Skeletal muscle cell (primary cell): ENCODE results near the gene TOM1L2.
A peak's percentile ranks its signal among the peaks of the same experiment; 100 is the strongest.
"Not testable (repeated sequence)": the region's sequence is repeated elsewhere in the genome, so short reads cannot be mapped to it uniquely, and the experiment has no call there.

Experiments
- DNase-seq: peaks from one replicate; pipeline ENCODE4 v3.0.0-alpha.2; 2010; ENCODE audit warnings: low read depth
- H3K4me3 ChIP-seq: 2 replicates; pipeline ENCODE4 v1.5.1; 2011; ENCODE audit warnings: low read depth, mild to moderate bottlenecking, control low read depth, low read length, moderate library complexity

Gene TOM1L2

DNA sequence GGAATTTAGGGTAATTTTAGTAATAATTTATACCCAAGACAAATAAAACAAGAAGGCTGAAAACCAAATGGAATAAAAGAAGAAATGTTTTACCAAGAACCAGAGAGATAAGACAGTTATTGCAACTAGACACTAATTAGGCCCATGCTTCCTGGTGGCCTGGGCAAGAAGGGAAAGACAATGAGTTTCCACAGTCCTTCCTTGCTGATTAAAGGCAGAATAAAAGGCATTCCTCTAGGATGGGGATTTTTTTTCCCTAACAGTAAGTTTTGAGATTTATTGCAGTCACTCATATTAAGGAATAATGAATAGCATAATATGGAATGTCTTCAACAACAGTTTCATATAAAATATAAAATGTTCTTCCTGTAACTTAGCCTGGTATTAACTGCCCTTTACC is 41.5 kb downstream of the TOM1L2 start:
- DNase-seq, result no peak
- H3K4me3 ChIP-seq, result no peak overlapping the region

DNA sequence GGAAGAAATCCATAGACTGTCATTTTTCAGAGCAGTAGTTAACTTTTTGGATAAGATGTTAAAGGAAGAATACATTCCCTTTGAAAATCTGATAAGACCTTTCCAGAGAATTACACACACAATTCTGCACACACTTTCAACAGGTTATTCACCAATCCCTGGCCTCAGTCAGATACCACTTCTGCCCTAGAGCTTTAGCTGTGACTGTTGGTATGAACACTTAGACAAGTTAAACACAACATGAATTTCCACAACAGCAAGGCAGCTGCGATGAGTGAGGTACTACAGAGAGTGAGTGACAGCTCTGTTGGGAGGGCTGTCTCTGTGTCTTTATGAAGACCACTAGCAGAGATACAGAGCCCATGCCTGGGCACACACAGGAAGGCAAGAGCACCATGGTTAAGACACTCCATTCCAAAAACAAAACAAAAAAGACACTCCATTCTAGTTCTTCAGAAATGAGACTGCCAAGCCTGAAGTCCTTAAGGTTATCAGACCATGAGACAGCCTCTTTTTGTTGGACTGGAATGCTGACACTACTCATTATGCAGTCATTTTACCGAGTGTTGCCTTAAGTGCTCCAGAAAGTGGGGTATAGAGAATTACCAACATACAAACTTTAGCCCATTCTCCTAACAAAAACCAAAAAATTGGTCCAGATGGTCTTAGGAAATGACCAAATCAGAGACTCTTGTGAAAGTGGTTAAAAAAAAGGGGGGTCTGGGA is 42.4 kb downstream of the TOM1L2 start:
- no peak overlapping the region for H3K4me3 ChIP-seq
- no peak for DNase-seq

DNA sequence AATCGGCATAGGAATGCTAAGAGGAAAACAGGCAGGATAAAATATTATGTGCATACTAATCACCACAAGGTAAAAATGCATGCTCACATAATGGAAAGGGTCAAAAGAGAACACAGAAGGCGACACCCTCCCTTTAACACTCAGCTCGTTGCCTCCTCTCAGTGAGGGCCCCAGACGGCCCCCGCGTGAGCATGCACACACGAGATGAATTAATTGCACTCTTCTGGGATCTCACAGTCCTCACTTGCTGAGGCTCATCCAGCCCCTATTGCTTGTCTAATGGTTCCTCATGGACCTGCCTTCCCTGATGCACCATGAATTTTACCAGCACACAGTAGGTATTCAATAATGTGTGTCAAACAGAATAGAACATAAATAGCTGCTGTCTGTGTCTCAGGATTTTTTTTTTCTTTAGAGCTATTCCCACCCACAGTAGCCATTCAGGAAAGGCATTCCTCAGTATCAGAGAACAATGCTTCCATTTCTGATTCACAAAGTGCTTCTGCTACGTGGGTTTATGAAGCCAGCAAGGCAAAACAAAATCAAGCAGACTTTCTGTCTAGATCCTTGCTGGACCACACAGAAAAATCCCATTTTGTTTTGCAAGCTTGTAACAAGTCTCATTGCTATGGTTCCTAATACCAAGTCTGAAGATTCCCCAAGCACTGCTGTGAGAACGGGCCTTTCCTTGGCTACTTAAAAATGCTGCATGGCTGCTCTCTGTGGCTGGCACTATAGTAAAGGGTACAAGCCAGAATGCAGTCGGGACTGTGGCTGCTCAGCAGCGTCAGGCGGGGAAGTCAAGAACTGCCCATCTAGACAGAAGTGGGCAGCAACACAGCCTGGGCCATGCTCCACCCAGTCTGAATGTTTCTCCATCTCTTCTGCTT is 43.6 kb downstream of the TOM1L2 start:
- no peak for DNase-seq
- no peak overlapping the region for H3K4me3 ChIP-seq

DNA sequence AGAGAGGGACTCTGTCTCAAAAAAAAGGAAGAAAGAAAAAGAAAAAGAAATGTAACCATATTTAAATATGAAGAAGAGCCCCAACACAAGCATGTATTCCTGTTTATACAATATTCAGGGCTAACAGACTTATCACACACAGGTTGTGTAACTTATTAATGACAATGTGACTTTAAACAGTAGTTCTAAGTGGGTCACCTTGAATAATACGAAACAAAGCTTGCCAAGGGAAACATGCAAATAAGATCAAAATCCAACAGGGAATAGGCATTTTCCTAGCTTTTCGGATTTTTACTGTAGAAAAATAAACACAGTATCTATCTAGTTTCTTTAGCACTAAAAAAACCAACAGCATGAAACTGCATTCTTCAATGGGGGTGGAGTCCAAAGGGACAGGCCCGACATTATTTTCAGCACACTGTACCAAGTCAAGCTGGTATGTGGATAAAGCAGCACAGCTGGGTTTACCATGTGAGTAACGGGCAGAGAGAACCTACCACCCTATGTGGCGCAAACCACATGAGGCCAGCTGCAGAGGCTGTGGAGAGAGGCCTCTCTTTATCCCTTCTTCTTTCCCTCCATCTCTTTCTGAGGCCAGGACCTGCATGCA is 45.3 kb downstream of the TOM1L2 start:
- DNase-seq, result no peak
- no peak overlapping the region for H3K4me3 ChIP-seq

- no peak overlapping the region for H3K4me3 ChIP-seq
- DNase-seq, result no peak
Observed at GRCh38 chr17:17926036-17926435, 46.2 kb downstream of the TOM1L2 start.

DNA sequence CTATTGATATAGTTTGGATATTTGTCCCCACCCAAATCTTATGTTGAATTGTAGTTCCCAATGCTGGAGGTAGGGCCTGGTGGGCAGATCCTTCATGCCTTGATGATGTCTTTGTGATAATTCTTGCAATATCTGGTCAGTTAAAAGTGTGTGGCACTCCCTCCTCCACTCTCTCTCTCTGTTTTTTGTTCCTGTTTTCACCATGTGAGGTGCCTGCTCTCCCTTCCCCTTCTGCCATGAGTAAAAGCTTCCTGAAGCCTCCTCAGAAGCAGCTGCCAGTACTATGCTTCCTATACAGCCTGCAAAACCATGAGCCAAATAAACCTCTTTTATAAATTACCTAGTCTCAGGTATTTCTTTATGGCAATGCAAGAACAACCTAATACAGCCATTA is 47.3 kb downstream of the TOM1L2 start:
- H3K4me3 ChIP-seq, result no peak overlapping the region
- no peak for DNase-seq

GRCh38 chr17:17924131-17924856 is 47.9 kb downstream of the TOM1L2 start:
- DNase-seq, result no peak

DNA sequence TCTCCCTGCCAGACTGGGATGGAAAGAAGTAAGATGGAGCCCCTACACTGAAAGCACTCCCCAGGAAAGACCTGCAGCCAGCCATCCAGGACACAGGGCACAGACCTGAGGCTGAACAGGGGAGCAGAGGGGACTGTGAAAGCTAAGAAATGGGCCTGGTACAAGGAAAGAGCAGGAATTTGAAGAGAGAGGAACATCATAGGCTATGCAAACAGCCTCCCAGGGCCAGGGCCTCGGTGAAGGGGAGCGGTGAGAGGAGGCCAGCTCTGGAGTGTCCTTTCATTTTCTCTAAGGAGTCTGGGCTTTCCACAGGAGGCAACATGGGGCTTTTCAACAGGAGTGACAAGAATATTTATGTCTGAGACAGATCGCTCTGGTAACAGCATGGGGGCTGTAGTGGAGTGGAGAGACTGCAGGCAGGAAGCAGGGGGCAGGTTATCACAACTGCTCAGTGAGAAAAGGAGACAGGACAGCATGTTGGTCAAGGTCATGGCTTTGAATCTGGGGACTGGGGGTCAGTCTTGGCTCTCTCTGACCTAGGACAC is 50.1 kb downstream of the TOM1L2 start:
- no peak for DNase-seq
- H3K4me3 ChIP-seq, result no peak overlapping the region

More at GRCh38 chr17:17924131-17924856, 47.9 kb downstream of the TOM1L2 start:
- no peak overlapping the region for H3K4me3 ChIP-seq

DNA sequence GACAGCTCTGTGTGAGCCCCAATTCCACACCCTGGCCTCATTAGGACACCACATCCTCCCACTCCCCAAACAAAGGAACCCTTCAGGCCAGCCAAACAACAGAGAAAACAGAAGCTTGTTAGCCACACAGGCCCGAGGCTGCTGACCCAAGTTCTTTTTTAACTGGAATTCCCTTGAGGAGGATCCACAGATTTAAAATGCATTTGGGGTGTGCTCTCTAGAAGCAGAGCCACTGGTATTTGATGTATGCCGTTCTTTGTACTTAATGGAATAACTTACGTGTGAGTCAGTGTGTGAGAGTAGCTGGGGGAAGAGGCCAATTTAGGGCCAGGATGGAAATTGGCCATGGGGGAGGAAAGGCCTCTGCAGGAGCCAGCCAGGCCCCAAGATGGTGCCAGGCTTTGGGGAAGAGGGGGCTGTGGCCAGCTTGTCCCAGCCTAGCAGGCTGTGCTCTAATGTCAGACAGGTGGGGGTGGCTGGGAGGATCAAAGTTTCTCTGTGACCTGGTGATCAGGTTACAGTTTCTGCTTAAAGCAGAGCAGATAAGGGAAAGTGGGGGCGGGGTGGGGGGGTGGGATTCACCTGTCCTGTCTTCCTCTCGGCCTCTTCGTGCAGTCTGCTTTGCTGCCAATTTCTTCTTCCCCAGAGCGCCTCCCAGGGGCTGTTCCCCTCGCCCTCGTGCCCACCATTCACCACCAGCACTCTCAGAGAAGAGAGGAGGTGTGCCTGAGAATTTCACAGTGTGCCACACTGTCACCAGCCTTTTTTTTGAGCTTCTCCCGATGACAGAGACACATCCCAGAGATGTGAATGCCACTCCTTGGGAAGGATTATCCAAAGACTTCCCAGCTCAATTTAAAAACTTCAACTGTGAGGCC is 50.8 kb downstream of the TOM1L2 start:
- H3K4me3 ChIP-seq, result no peak overlapping the region
- peak; percentile 85 for DNase-seq

GRCh38 chr17:17919169-17920107 is 52.8 kb downstream of the TOM1L2 start:
- H3K4me3 ChIP-seq, result no peak overlapping the region
- DNase-seq, result no peak

- H3K4me3 ChIP-seq, result no peak overlapping the region
- DNase-seq, result no peak
Observed at GRCh38 chr17:17917394-17917793, 54.8 kb downstream of the TOM1L2 start.

- no peak overlapping the region for H3K4me3 ChIP-seq
- no peak for DNase-seq
Observed at GRCh38 chr17:17915183-17915582, 57.0 kb downstream of the TOM1L2 start.

DNA sequence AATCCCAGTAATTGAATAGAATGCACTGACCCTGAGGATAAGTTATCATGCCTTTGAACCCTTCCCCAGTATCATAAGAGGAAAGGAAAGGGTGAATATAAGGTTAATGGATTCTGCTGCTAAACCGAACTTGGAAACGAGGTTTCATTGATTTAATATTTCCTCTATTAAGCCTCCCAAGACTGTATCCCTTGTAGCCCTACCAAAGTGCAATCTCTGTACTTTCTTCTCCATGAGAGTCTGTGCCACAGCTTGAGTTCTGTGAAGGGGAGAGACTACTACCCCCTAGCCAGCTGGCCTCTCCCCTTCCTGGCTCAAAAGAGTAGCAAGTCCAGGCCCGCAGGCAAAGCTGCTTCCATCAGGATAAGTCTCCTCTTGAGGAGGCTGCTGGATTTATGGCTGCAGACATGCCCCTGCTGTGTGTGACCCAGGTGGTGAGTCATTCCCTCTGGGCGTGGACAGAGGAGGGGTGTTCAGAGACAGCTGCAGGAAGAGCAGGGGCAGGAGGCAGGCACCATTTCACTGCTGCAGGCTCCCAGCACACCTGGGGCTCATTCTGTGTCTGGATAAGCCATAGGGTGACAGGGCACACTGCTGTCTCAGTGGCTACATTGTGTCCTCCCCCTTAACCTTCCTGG is 58.4 kb downstream of the TOM1L2 start:
- no peak overlapping the region for H3K4me3 ChIP-seq
- DNase-seq, result peak; percentile 82

DNA sequence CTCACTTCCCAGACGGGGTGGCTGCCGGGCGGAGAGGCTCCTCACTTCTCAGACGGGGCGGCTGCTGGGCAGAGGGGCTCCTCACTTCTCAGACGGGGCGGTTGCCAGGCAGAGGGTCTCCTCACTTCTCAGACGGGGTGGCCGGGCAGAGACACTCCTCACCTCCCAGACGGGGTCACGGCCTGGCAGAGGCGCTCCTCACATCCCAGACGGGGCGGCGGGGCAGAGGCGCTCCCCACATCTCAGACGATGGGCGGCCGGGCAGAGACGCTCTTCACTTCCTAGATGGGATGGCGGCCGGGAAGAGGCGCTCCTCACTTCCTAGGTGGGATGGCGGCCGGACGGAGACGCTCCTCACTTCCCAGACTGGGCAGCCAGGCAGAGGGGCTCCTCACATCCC is 59.9 kb downstream of the TOM1L2 start:
- H3K4me3 ChIP-seq, DNase-seq: not testable (repeated sequence)

GRCh38 chr17:17911001-17911613 is 61.1 kb downstream of the TOM1L2 start:
- no peak overlapping the region for H3K4me3 ChIP-seq
- DNase-seq, result no peak

DNA sequence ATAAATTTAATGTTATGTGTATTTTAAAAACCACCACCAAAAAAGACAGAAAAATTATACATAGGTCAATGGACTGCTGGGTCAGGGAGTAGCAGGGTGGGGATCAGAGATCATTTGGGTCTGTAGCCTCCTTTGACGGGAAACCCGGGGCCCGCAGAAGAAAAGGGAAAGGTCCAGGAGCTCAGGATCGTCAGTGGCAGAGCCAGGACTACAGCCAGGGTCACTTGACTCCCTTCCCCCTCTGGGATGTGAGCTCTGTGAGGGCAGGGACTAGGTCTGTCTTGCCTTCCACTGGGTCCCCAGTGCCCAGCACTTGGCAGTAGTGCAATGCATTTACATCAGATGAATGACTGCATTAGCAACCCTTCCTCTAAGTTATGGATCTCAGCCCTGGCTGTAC is 62.1 kb downstream of the TOM1L2 start:
- H3K4me3 ChIP-seq, result no peak overlapping the region
- DNase-seq, result no peak

- DNase-seq, result no peak
- H3K4me3 ChIP-seq, result no peak overlapping the region
Observed at GRCh38 chr17:17909078-17909477, 63.1 kb downstream of the TOM1L2 start.
